Esophagus (tissue), 2 donors: Measurements from ENCODE around the gene HPS1. TPM values are rescaled to one million over a fixed set of nuclear protein-coding genes. Genes with fewer than 3 reads are reported as not detected.

Experiments used
- H3K27ac ChIP-seq, 2 donors: one replicate each; pipeline ENCODE4 v1.5.1; 2013; ENCODE audit warnings: low read depth in 2 of 2, mild to moderate bottlenecking in 2 of 2, inconsistent platforms in 1 of 2, low read length in 1 of 2, moderate library complexity in 1 of 2
- H3K27me3 ChIP-seq, 2 donors: one replicate each; pipeline ENCODE4 v1.6.1; 2013; ENCODE audit warnings: low read length in 2 of 2, control low read depth in 1 of 2, mild to moderate bottlenecking in 1 of 2; ENCODE audit not compliant: insufficient read depth in 2 of 2, control insufficient read depth in 1 of 2
- H3K36me3 ChIP-seq, 2 donors: one replicate each; pipeline ENCODE4 v1.6.1; 2013; ENCODE audit warnings: low read length in 1 of 2; ENCODE audit not compliant: control insufficient read depth in 2 of 2, insufficient read depth in 2 of 2
- H3K4me1 ChIP-seq, 2 donors: one replicate each; pipeline ENCODE4 v1.6.1; 2013; ENCODE audit warnings: low read length in 1 of 2; ENCODE audit not compliant: control insufficient read depth in 2 of 2, insufficient read depth in 2 of 2
- H3K4me3 ChIP-seq, 2 donors: one replicate each; pipeline ENCODE4 v1.5.1; 2013; ENCODE audit warnings: low read length in 2 of 2, mild to moderate bottlenecking in 2 of 2, low read depth in 1 of 2, moderate library complexity in 1 of 2
- H3K9me3 ChIP-seq, 2 donors: one replicate each; pipeline ENCODE4 v1.6.1; 2013; ENCODE audit warnings: mild to moderate bottlenecking in 2 of 2, low read depth in 1 of 2, low read length in 1 of 2, moderate library complexity in 1 of 2; ENCODE audit not compliant: control insufficient read depth in 2 of 2, insufficient read depth in 1 of 2
- WGBS, 2 donors: extraction: QIAGEN DNeasy Blood & Tissue Kit; methylation state at CpG; one replicate each; pipeline ENCODE4 v1.1.7; 2013; 5-methylcytosine and 5-hydroxymethylcytosine counted together
- polyA plus RNA-seq, 2 donors: library from polyadenylated mRNA; stranded (reverse); fragments of 200-250 nt; gene quantifications; one replicate each; pipeline ENCODE4 v1.2.3, GENCODE V29; 2013
- donor health status: healthy with polysubstance abuse.
- donor health status: Bipolar disorder and iron deficiency.

HPS1 gene
- polyA plus RNA-seq, 2 donors, result 20.4 to 24.6 TPM

- 78 to 79% methylated on average over 5 of the region's 5 CpGs for whole genome bisulfite sequencing, 2 donors
- Histone ChIP-seq H3K4me3 (no peak overlapping the region), H3K27ac (no peak overlapping the region), H3K4me1 (no peaks in the 10 kb centered on the region), H3K36me3 (no peaks in the 10 kb centered on the region), H3K27me3 (no peaks in the 10 kb centered on the region), H3K9me3 (no peaks in the 10 kb centered on the region)
Measured at GRCh38 chr10:98481404-98481945, 34.7 kb upstream of the HPS1 start.

- WGBS, 2 donors, result 70 to 71% methylated on average over 6 of the region's 6 CpGs
- Histone ChIP-seq H3K36me3 (no peaks in the 10 kb centered on the region), H3K4me3 (no peak overlapping the region), H3K9me3 (no peaks in the 10 kb centered on the region), H3K27ac (no peak overlapping the region), H3K27me3 (no peaks in the 10 kb centered on the region), H3K4me1 (no peaks in the 10 kb centered on the region)
Measured at GRCh38 chr10:98478430-98479222, 31.9 kb upstream of the HPS1 start.

- no peaks in the 10 kb centered on the region for H3K36me3 ChIP-seq
- no peaks in the 10 kb centered on the region for H3K4me1 ChIP-seq
- no peak overlapping the region for H3K4me3 ChIP-seq
- no peaks in the 10 kb centered on the region for H3K9me3 ChIP-seq
- no peaks in the 10 kb centered on the region for H3K27me3 ChIP-seq
- no peak overlapping the region for H3K27ac ChIP-seq
Measured at GRCh38 chr10:98477861-98478260, 31.1 kb upstream of the HPS1 start.

- Histone ChIP-seq H3K27me3 (no peaks in the 10 kb centered on the region), H3K4me1 (no peaks in the 10 kb centered on the region), H3K9me3 (no peaks in the 10 kb centered on the region), H3K36me3 (no peaks in the 10 kb centered on the region), H3K27ac (no peak overlapping the region), H3K4me3 (no peak overlapping the region)
Measured at GRCh38 chr10:98474628-98475027, 27.9 kb upstream of the HPS1 start.

GRCh38 chr10:98472196-98472595, 25.5 kb upstream of the HPS1 start:
- no peaks in the 10 kb centered on the region for H3K36me3 ChIP-seq
- H3K27me3 ChIP-seq, result no peaks in the 10 kb centered on the region
- H3K9me3 ChIP-seq, result no peaks in the 10 kb centered on the region
- 71 to 72% methylated on average over 4 of the region's 4 CpGs for WGBS, 2 donors
- H3K27ac ChIP-seq, result no peak overlapping the region
- H3K4me3 ChIP-seq, result no peak overlapping the region
- H3K4me1 ChIP-seq, result peaks cover 0 to 3% of the 10 kb centered on the region in 2 donors

- no peaks in the 10 kb centered on the region for H3K27me3 ChIP-seq
- H3K36me3 ChIP-seq, result no peaks in the 10 kb centered on the region
- H3K27ac ChIP-seq, result no peak overlapping the region
- no peaks in the 10 kb centered on the region for H3K9me3 ChIP-seq
- WGBS, 2 donors, result 61 to 76% methylated on average over 5 of the region's 5 CpGs
- no peak overlapping the region for H3K4me3 ChIP-seq
- H3K4me1 ChIP-seq, result peaks cover 0 to 3% of the 10 kb centered on the region in 2 donors
Measured at GRCh38 chr10:98470850-98471249, 24.1 kb upstream of the HPS1 start.

- WGBS, 2 donors, result 80 to 86% methylated on average over 2 of the region's 2 CpGs
- H3K9me3 ChIP-seq, result no peaks in the 10 kb centered on the region
- H3K36me3 ChIP-seq, result no peaks in the 10 kb centered on the region
- peaks cover 0 to 3% of the 10 kb centered on the region in 2 donors for H3K4me1 ChIP-seq
- no peak overlapping the region for H3K4me3 ChIP-seq
- no peak overlapping the region for H3K27ac ChIP-seq
- H3K27me3 ChIP-seq, result no peaks in the 10 kb centered on the region
Measured at GRCh38 chr10:98469001-98469931, 22.5 kb upstream of the HPS1 start.

- Histone ChIP-seq H3K4me1 (peaks cover 0 to 3% of the 10 kb centered on the region in 2 donors), H3K36me3 (no peaks in the 10 kb centered on the region), H3K27ac (no peak overlapping the region), H3K4me3 (peak overlapping the region; percentile 45 to 52), H3K27me3 (no peaks in the 10 kb centered on the region), H3K9me3 (no peaks in the 10 kb centered on the region)
- 3 to 4% methylated on average over 41 to 44 of the region's 44 CpGs for WGBS, 2 donors
Measured at GRCh38 chr10:98467506-98468318, 21.0 kb upstream of the HPS1 start.

- Histone ChIP-seq H3K9me3 (no peaks in the 10 kb centered on the region), H3K4me1 (peaks cover 0 to 3% of the 10 kb centered on the region in 2 donors), H3K27ac (no peak overlapping the region), H3K36me3 (no peaks in the 10 kb centered on the region), H3K27me3 (no peaks in the 10 kb centered on the region), H3K4me3 (no peak overlapping the region)
- WGBS, 2 donors, result 59 to 65% methylated on average over 15 of the region's 15 CpGs
Measured at GRCh38 chr10:98466861-98467505, 20.2 kb upstream of the HPS1 start.
